22Rv1 (cell line): Measurements from ENCODE around the gene MTREX.

Experiments
- CTCF ChIP-seq: fragments of 450-650 bp; IDR thresholded peaks from 2 replicates; pipeline ENCODE4 v1.5.1; 2017; ENCODE audit warnings: mild to moderate bottlenecking
- ZFX ChIP-seq: fragments of 450-650 bp; IDR thresholded peaks from 2 replicates; pipeline ENCODE4 v1.6.1; 2017; ENCODE audit warnings: antibody characterized with exemption, borderline replicate concordance

- TF ChIP-seq CTCF (no peak), ZFX (no peak)
Measured at GRCh38 chr5:55421074-55421529, 113.3 kb downstream of the MTREX start.
